ENCODE data around the gene BCAN.
"Not testable (repeated sequence)": the region's sequence is repeated elsewhere in the genome, so short reads cannot be mapped to it uniquely, and the experiment has no call there.

BCAN gene

DNA sequence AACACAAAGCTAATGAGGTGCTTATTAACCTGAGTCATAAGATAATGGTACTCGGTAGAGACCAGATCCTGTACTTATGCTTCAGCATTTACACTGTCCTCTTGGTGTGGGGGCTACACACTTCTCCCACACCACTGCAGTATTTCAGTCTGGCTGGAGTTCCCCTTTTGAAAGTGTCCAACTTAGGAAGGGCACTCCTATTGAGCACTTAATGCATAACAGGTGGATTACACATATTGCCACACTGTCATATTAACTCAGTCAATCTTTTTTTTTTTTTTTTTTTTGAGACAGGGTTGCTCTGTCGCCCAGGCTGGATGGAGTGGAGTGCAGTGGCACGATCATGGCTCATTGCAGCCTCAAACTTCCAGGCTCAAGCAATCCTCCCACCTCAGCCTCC, 42.1 kb upstream of the BCAN start:
- H3K4me1 ChIP-seq: peaks cover 30% of the 10 kb centered on the region
- peak overlapping the region; percentile 86; the same call in 1 of the 2 replicates for H3K9ac ChIP-seq
- H3K27me3 ChIP-seq: no peaks in the 10 kb centered on the region
- no peak for TF ChIP-seq Cebpa-rat (IDR thresholded peaks at IDR 0.05)
- H3K4me2 ChIP-seq: peak overlapping the region; percentile 92
- peaks cover 45% of the 10 kb centered on the region for H3K36me3 ChIP-seq
- H3K9me3 ChIP-seq: no peaks in the 10 kb centered on the region
- H3K27ac ChIP-seq: no peak overlapping the region
- peak overlapping the region; percentile 78; the same call in 1 of the 2 replicates for H3K4me3 ChIP-seq
- H4K20me1 ChIP-seq: peaks cover 11% of the 10 kb centered on the region; the same call in 1 of the 2 replicates

DNA sequence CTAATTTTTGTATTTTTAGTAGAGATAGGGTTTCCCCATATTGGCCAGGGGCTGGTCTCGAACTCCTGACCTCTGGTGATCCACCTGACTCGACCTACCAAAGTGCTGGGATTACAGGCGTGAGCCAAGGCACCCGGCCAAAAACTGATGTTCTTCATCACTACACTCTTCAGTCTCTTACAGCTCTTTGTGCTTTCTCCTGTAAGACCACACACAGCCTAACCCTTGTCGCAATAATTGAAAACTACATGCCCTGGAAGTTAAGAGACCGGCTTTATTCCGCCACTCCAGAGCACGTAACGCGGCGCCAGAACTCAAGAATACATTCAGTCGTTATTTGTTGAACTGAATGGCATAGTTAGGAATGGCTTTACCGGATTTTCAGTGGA, 41.2 kb upstream of the BCAN start:
- Histone ChIP-seq H3K9ac (peak overlapping the region; percentile 86), H3K27ac (peak overlapping the region; percentile 88), H4K20me1 (peaks cover 11% of the 10 kb centered on the region; the same call in 1 of the 2 replicates), H3K9me3 (no peaks in the 10 kb centered on the region), H3K4me3 (peak overlapping the region; percentile 78), H3K4me1 (peaks cover 30% of the 10 kb centered on the region), H3K36me3 (peaks cover 36% of the 10 kb centered on the region), H3K27me3 (no peaks in the 10 kb centered on the region), H3K4me2 (peak overlapping the region; percentile 92)
- no peak for TF ChIP-seq Cebpa-rat (IDR thresholded peaks at IDR 0.05)

DNA sequence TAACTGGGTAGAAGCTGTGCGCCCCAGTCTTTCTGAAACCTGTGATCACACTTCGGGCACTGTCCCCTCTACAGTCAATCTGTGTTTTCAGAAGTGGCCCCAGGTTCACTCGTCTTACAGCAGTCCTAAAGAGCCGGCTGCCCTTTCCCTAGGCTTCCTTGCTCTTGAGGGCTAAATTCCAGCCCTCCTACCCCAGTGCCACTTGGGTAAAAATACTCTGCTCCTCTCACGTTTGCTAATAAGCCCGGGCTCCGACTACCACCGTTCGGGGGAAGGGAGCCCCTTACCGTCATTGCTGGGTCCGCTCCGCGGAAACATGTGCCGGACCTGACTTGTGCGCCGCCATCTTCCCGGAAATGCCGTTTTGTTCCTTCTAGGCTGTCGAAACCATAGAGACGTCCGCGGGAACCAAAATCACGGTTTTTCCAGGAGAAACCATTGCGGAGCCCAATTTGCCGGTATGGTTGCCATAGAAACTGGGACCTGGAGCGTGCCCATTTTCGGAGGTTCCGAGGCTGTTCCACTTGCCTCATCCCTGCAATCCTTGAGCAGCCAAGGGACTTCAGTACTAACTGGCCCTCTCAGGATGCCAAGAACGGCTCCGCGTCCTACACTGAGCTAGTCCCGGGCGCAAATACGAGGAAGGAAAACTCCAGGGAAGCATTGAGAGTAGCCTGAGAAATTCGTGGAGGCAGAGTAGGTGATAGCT, 40.6 kb upstream of the BCAN start, which contains the start of gene GPATCH4:
Gene GPATCH4, minus strand, starts transcription at position 358 of the 709 bp plus-strand sequence.
- no peaks in the 10 kb centered on the region for H3K27me3 ChIP-seq
- H3K9me3 ChIP-seq: no peaks in the 10 kb centered on the region
- H3K4me3 ChIP-seq: peak within 1 kb of the TSS; percentile 78
- H3K4me1 ChIP-seq: peaks cover 30% of the 10 kb centered on the region
- peak within 1 kb of the TSS; percentile 88 for H3K27ac ChIP-seq
- no peak for TF ChIP-seq Cebpa-rat (IDR thresholded peaks at IDR 0.05)
- H3K36me3 ChIP-seq: peaks cover 31% of the 10 kb centered on the region
- H3K4me2 ChIP-seq: peak within 1 kb of the TSS; percentile 92
- H4K20me1 ChIP-seq: peaks cover 11% of the 10 kb centered on the region; the same call in 1 of the 2 replicates
- H3K9ac ChIP-seq: peak within 1 kb of the TSS; percentile 86

DNA sequence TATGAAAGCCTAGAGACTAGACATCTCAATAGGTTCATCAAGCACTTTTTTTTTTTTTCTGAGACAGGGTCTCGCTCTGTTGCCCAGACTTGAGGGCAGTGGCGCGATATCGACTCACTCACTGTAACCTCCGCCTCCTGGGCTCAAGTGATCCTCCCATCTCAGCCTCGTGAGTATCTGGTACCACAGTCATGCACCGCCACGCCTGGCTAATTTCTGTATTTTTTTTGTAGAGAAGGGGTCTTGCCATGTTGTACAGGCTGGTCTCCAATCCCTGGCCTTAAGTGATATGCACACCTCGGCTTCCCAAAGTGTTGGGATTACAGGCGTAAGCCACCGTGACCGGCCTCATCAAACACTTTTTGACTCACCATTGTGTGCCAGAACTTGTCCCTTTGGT, 40.0 kb upstream of the BCAN start:
- TF ChIP-seq Cebpa-rat (IDR thresholded peaks at IDR 0.05): no peak
- peak overlapping the region; percentile 86 for H3K9ac ChIP-seq
- peak overlapping the region; percentile 78 for H3K4me3 ChIP-seq
- H3K36me3 ChIP-seq: peaks cover 24% of the 10 kb centered on the region
- H3K4me1 ChIP-seq: peaks cover 32% of the 10 kb centered on the region
- no peaks in the 10 kb centered on the region for H3K27me3 ChIP-seq
- H4K20me1 ChIP-seq: peaks cover 4% of the 10 kb centered on the region; the same call in 1 of the 2 replicates
- no peaks in the 10 kb centered on the region for H3K9me3 ChIP-seq
- peak overlapping the region; percentile 88 for H3K27ac ChIP-seq
- H3K4me2 ChIP-seq: peak overlapping the region; percentile 92

DNA sequence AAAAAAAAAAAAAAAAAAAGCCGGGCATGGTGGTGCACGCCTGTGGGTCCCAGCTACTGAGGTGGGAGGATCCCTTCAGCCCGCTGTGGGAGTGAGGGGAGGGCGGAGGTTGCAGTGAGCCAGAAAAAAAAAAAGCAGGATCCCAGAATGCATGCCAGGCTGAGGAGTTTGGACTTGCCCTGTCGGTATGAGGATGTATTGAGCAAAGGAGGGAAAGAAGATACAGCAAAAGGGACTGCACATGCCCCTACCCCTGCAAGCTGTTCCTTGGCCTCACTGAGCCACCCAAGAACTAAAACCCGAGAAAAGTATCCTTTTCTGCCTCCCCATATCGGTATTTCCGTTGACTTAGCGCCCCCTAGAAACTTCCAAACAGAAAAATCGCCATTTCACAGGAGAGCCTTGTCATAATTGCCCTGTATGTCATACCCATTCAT, 39.3 kb upstream of the BCAN start:
- no peak overlapping the region for H3K27ac ChIP-seq
- no peak for TF ChIP-seq Cebpa-rat (IDR thresholded peaks at IDR 0.05)
- H3K9ac ChIP-seq: no peak overlapping the region
- H3K36me3 ChIP-seq: peaks cover 18% of the 10 kb centered on the region
- H4K20me1 ChIP-seq: no peaks in the 10 kb centered on the region
- H3K4me1 ChIP-seq: peaks cover 39% of the 10 kb centered on the region
- H3K27me3 ChIP-seq: no peaks in the 10 kb centered on the region
- H3K4me2 ChIP-seq: peak overlapping the region; percentile 92
- no peak overlapping the region for H3K4me3 ChIP-seq
- no peaks in the 10 kb centered on the region for H3K9me3 ChIP-seq

DNA sequence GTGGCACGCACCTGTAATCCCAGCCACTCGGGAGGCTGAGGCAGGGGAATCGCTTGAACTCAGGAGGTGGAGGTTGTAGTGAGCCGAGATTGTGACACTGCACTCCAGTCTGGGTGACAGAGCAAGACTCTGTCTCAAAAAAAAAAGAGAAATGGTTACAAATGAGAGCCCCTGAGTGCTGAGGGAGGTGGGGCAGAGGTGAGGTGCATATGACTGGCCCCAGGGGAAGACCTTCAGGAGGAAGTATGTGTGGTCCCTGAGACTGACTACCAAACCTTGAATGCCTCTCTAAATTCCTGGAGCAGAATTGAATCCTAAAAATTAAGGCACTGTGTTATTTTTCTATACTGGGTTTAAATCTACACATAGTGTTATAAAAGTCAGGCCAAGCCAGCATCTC, 34.6 kb upstream of the BCAN start:
- H3K27ac ChIP-seq, H4K20me1 ChIP-seq, H3K9ac ChIP-seq, H3K9me3 ChIP-seq, H3K27me3 ChIP-seq, H3K4me3 ChIP-seq, H3K36me3 ChIP-seq: not testable (repeated sequence)
- peak overlapping the region; percentile 14; the same call in 1 of the 2 replicates for H3K4me2 ChIP-seq
- H3K4me1 ChIP-seq: peaks cover 28% of the 10 kb centered on the region

DNA sequence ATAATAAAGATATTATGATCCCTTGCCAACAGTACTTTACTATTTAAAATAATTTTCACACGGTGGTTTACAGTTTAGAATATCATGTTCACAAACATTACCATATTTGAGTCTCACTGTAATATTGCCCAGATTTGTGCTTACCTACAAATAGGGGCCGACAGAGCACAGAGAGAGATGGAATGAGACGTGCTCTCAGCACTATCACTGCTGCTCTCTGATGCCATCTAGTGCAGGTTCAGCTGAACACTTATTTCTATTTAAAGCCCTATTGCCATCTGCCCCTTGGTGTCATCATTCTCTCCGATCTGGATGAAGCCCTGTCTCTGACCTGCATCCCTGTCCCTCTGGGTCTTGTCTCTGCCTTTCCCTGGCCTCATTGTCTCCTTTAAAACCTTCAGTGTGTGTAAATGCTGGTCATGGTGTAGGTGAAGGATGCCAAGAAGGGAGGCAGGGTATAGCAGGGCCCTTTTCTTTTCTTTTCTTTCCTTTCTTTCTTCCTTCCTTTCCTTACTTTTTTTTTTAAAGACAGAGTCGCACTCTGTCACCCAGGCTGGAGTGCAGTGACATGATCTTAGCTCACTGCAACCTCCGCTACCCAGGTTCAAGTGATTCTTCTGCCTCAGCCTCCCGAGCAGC, 33.8 kb upstream of the BCAN start:
- no peak overlapping the region for H3K9ac ChIP-seq
- H3K4me3 ChIP-seq: no peak overlapping the region
- peak overlapping the region; percentile 33 for H3K4me2 ChIP-seq
- no peaks in the 10 kb centered on the region for H3K36me3 ChIP-seq
- H3K27ac ChIP-seq: no peak overlapping the region
- H3K9me3 ChIP-seq: no peaks in the 10 kb centered on the region
- H3K4me1 ChIP-seq: peaks cover 23% of the 10 kb centered on the region
- TF ChIP-seq Cebpa-rat (IDR thresholded peaks at IDR 0.05): no peak
- no peaks in the 10 kb centered on the region for H4K20me1 ChIP-seq
- H3K27me3 ChIP-seq: no peaks in the 10 kb centered on the region

DNA sequence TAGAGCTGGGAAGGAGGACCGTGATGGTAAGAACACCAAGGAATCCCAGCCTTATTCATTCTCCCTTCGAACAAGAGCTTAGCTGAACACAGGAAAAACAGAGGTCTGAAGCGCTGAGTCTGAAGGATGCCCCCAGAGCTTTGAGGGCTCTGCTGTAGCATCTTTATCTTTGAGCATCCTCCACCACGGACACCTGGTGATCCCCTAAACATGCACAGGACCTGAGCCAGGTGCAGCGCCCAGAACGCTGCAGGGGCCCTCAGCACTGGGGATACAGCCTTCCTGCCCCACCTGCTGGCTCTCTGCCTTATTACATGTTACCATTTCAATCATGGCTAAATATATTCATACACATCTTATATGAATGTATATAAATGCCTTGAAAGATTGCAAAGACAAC, 32.9 kb upstream of the BCAN start:
- Histone ChIP-seq H4K20me1 (no peaks in the 10 kb centered on the region), H3K4me2 (no peak overlapping the region), H3K27ac (no peak overlapping the region), H3K9me3 (no peaks in the 10 kb centered on the region), H3K27me3 (peaks cover under 1% of the 10 kb centered on the region; the same call in 1 of the 2 replicates), H3K4me3 (no peak overlapping the region), H3K9ac (no peak overlapping the region), H3K4me1 (peaks cover 23% of the 10 kb centered on the region), H3K36me3 (no peaks in the 10 kb centered on the region)
- no peak for TF ChIP-seq Cebpa-rat (IDR thresholded peaks at IDR 0.05)

DNA sequence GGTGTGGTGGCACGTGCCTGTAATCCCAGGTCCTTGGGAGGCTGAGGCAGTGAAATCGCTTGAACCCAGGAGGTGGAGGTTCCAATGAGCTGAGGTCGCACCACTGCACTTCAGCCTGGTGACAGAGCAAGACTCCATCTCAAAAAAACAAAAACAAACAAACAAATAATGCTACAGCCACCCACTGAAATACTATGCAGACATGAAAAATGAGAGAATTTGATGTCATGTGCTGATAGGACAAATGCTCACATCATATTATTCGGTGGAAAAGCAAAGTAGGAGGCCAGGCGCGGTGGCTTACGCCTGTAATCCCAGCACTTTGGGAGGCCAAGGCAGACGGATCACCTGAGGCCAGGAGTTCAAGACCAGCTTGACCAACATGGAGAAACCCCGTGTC, 31.8 kb upstream of the BCAN start:
- not testable (repeated sequence) for H3K9ac ChIP-seq, H3K9me3 ChIP-seq, H4K20me1 ChIP-seq, H3K36me3 ChIP-seq, H3K4me3 ChIP-seq, H3K4me2 ChIP-seq, H3K27ac ChIP-seq
- Histone ChIP-seq H3K4me1 (peaks cover 23% of the 10 kb centered on the region), H3K27me3 (peaks cover 12% of the 10 kb centered on the region)

DNA sequence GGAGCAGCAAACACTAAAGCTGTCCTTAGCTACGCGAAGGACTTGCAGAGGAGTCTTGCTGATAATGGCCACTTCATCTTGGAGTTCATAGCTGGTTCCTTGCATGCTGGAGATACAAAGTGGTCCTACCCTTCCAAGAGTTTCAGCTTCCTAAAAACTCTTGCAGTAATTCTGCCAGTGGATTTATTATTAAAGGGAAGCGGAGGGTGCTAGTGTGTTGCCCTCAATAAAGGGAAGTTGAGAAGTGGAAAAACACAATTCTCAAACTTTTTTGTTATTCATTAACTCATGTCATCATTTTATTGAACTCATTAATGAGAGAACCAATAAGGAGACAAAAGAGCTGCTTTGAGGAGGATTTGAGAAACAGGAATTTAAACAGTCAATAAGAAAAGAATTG, 29.3 kb upstream of the BCAN start:
- H3K36me3 ChIP-seq: no peaks in the 10 kb centered on the region
- H3K27me3 ChIP-seq: peaks cover 34% of the 10 kb centered on the region
- no peak overlapping the region for H3K9ac ChIP-seq
- no peak for TF ChIP-seq Cebpa-rat (IDR thresholded peaks at IDR 0.05)
- H3K4me1 ChIP-seq: peaks cover 13% of the 10 kb centered on the region
- no peak overlapping the region for H3K4me3 ChIP-seq
- no peak overlapping the region for H3K4me2 ChIP-seq
- no peak overlapping the region for H3K27ac ChIP-seq
- no peaks in the 10 kb centered on the region for H4K20me1 ChIP-seq
- H3K9me3 ChIP-seq: no peaks in the 10 kb centered on the region
